HEK293T (cell line): ENCODE results near the gene MSH5.

Source experiments
- CTCF ChIA-PET: fragments of 350-600 bp; formaldehyde crosslinking; extraction: SDS; loops from one replicate; lab custom pipeline; 2021; ENCODE audit warnings: antibody characterized with exemption, inconsistent platforms; lab: Yijun Ruan, JAX
- POLR2A ChIA-PET: fragments of 350-600 bp; formaldehyde crosslinking; extraction: SDS; loops from one replicate; lab custom pipeline; 2020; ENCODE audit warnings: antibody characterized with exemption, inconsistent platforms; lab: Yijun Ruan, JAX
- DNase-seq: peaks from one replicate; pipeline ENCODE4 v3.0.0; 2012; ENCODE audit warnings: mixed read lengths; ENCODE audit errors: extremely low spot score
- ARNT ChIP-seq: fragments of 450-650 bp; IDR thresholded peaks from 2 replicates; pipeline ENCODE4 v1.6.1; 2017; ENCODE audit warnings: mild to moderate bottlenecking
- BHLHE40 ChIP-seq: fragments of 450-650 bp; IDR thresholded peaks from 2 replicates; pipeline ENCODE4 v1.6.1; 2016; ENCODE audit warnings: mild to moderate bottlenecking, moderate library complexity, borderline replicate concordance
- CTBP1 ChIP-seq: fragments of 450-650 bp; IDR thresholded peaks from 2 replicates; pipeline ENCODE4 v1.6.1; 2016; ENCODE audit warnings: borderline replicate concordance
- ELF4 ChIP-seq: fragments of 450-650 bp; IDR thresholded peaks from 2 replicates; pipeline ENCODE4 v1.6.1; 2017; ENCODE audit warnings: antibody characterized with exemption
- FOXA1 ChIP-seq: fragments of 450-650 bp; IDR thresholded peaks from 2 replicates; pipeline ENCODE4 v1.6.1; 2016; ENCODE audit warnings: mild to moderate bottlenecking
- FOXK2 ChIP-seq: fragments of 450-650 bp; IDR thresholded peaks from 2 replicates; pipeline ENCODE4 v1.6.1; 2016; ENCODE audit warnings: mild to moderate bottlenecking
- FOXM1 ChIP-seq: fragments of 450-650 bp; IDR thresholded peaks from 2 replicates; pipeline ENCODE4 v1.6.1; 2017; ENCODE audit warnings: mild to moderate bottlenecking, borderline replicate concordance
- HDGF ChIP-seq: fragments of 450-650 bp; IDR thresholded peaks from 2 replicates; pipeline ENCODE4 v1.6.1; 2017; ENCODE audit warnings: antibody characterized with exemption, borderline replicate concordance
- L3MBTL2 ChIP-seq: fragments of 450-650 bp; conservative IDR thresholded peaks from 2 replicates; pipeline ENCODE4 v1.6.1; 2016; ENCODE audit warnings: mild to moderate bottlenecking
- LEF1 ChIP-seq: fragments of 450-650 bp; IDR thresholded peaks from 2 replicates; pipeline ENCODE4 v1.6.1; 2017; ENCODE audit warnings: mild to moderate bottlenecking, borderline replicate concordance
- NFRKB ChIP-seq: fragments of 450-650 bp; IDR thresholded peaks from 2 replicates; pipeline ENCODE4 v1.6.1; 2016; ENCODE audit warnings: mild to moderate bottlenecking, moderate library complexity
- PKNOX1 ChIP-seq: fragments of 450-650 bp; IDR thresholded peaks from 2 replicates; pipeline ENCODE4 v1.6.1; 2016
- SP1 ChIP-seq: fragments of 450-650 bp; IDR thresholded peaks from 2 replicates; pipeline ENCODE4 v1.6.1; 2017
- SUZ12 ChIP-seq: fragments of 450-650 bp; IDR thresholded peaks from 2 replicates; pipeline ENCODE4 v1.6.1; 2016; ENCODE audit warnings: mild to moderate bottlenecking
- TARDBP ChIP-seq: fragments of 450-650 bp; IDR thresholded peaks from 2 replicates; pipeline ENCODE4 v1.6.1; 2016
- ZNF384 ChIP-seq: fragments of 450-650 bp; IDR thresholded peaks from 2 replicates; pipeline ENCODE4 v1.6.1; 2016

The MSH5 gene

GRCh38 chr6:31769684-31770371 is 30.0 kb downstream of the MSH5 start:
- ChIA-PET CTCF (interaction anchor here (0.5 to 3.1 kb wide), 21 partner anchors 9 to 171 kb away, joined by 3 to 19 read pairs (median 4); partner anchors contain the start of genes ABHD16A, DDAH2, LY6G5C and MSH5), POLR2A (interaction anchor here (0.6 to 1.4 kb wide), 8 partner anchors 30 to 105 kb away, joined by 3 to 8 read pairs (median 5); partner anchors contain the start of genes CLIC1, GPANK1, HSPA1A and HSPA1B)
- DNase-seq = peak; percentile 95
- TF ChIP-seq PKNOX1 (peak; percentile 76), CTBP1 (no peak)

GRCh38 chr6:31770860-31771259 is 31.1 kb downstream of the MSH5 start:
- no peak for DNase-seq
- POLR2A ChIA-PET = interaction anchor here (0.6 to 1.2 kb wide), 2 partner anchors 41 to 70 kb away, joined by 4 to 7 read pairs; no protein-coding TSS in a partner anchor
- no peak for TF ChIP-seq ELF4
- TF ChIP-seq ZNF384 = 0 out of 2 replicates have a peak, but pooled peaks have one; percentile 45
- no peak for TF ChIP-seq FOXM1
- CTCF ChIA-PET = interaction anchor here (0.9 to 3.1 kb wide), 4 partner anchors 20 to 172 kb away, joined by 3 to 13 read pairs (median 8); partner anchors contain the start of gene DDAH2

GRCh38 chr6:31771992-31772358 is 32.2 kb downstream of the MSH5 start:
- no peak for TF ChIP-seq SUZ12
- no peak for DNase-seq
- ChIA-PET POLR2A (interaction anchor here (1.8 kb wide), 1 partner anchor 56 kb away, joined by 9 read pairs; the partner anchor contains the start of gene HSPA1B), CTCF (no interaction called here)

GRCh38 chr6:31775184-31775583 is 35.4 kb downstream of the MSH5 start:
- CTCF ChIA-PET = interaction anchor here (0.8 to 1.8 kb wide), 3 partner anchors 16 to 165 kb away, joined by 4 to 6 read pairs (median 5); no protein-coding TSS in a partner anchor
- no peak for DNase-seq
- POLR2A ChIA-PET = interaction anchor here (0.9 to 3.1 kb wide), 5 partner anchors 36 to 110 kb away, joined by 3 to 11 read pairs (median 6); partner anchors contain the start of genes ABHD16A, GPANK1, HSPA1A and HSPA1B
- TF ChIP-seq ELF4 (no peak), SUZ12 (no peak), BHLHE40 (no peak), L3MBTL2 (no peak), CTBP1 (no peak), ZNF384 (no peak), FOXA1 (no peak), HDGF (no peak), TARDBP (no peak), FOXM1 (no peak), PKNOX1 (no peak), LEF1 (no peak), ARNT (no peak), SP1 (no peak), FOXK2 (no peak), NFRKB (no peak)

GRCh38 chr6:31775633-31776484 is 36.1 kb downstream of the MSH5 start:
- TF ChIP-seq CTBP1 (no peak), SUZ12 (no peak), SP1 (no peak), BHLHE40 (no peak), TARDBP (no peak), NFRKB (no peak), ZNF384 (no peak), ELF4 (no peak), FOXK2 (no peak), FOXM1 (no peak), HDGF (no peak), PKNOX1 (no peak), LEF1 (no peak)
- ChIA-PET CTCF (interaction anchor here (0.8 to 1.8 kb wide), 3 partner anchors 15 to 165 kb away, joined by 4 to 6 read pairs (median 5); no protein-coding TSS in a partner anchor), POLR2A (interaction anchor here (0.9 to 3.1 kb wide), 5 partner anchors 36 to 111 kb away, joined by 3 to 11 read pairs (median 6); partner anchors contain the start of genes ABHD16A, GPANK1, HSPA1A and HSPA1B)
- no peak for DNase-seq

GRCh38 chr6:31776485-31776988 is 36.7 kb downstream of the MSH5 start:
- POLR2A ChIA-PET = interaction anchor here (1.6 kb wide), 1 partner anchor 30 kb away, joined by 5 read pairs; the partner anchor contains the start of gene LSM2
- TF ChIP-seq PKNOX1 (no peak), LEF1 (no peak), ZNF384 (no peak), FOXA1 (no peak), TARDBP (no peak), CTBP1 (no peak), SP1 (no peak), HDGF (no peak), ELF4 (no peak), NFRKB (no peak), ARNT (no peak)
- CTCF ChIA-PET = no interaction called here
- DNase-seq = no peak
